Pulmonary artery endothelial cell (primary cell): Measurements from ENCODE around the gene CNNM3. TPM values are rescaled to one million over a fixed set of nuclear protein-coding genes. Genes with fewer than 3 reads are reported as not detected.

Experiments used
- DNase-seq: peaks from one replicate; pipeline ENCODE4 v3.0.0-alpha.2; 2011; ENCODE audit warnings: low read depth, low spot score
- total RNA-seq: library from RNA; depleted of rRNA; stranded (reverse); fragments of >200 nt; gene quantifications from 2 replicates; pipeline ENCODE4 v1.2.3, GENCODE V29; 2014

CNNM3 gene
- total RNA-seq, 1 donor from 2014 or later = 8.4 TPM

GRCh38 chr2:96816836-96817702, 1.0 kb downstream of the CNNM3 start:
- DNase-seq = no peak

- no peak for DNase-seq
Observed at GRCh38 chr2:96817882-96818281, 1.8 kb downstream of the CNNM3 start.

GRCh38 chr2:96819128-96819875, 3.2 kb downstream of the CNNM3 start:
- DNase-seq = no peak

GRCh38 chr2:96819876-96820511, 3.9 kb downstream of the CNNM3 start:
- no peak for DNase-seq

- no peak for DNase-seq
Observed at GRCh38 chr2:96821113-96821675, 5.1 kb downstream of the CNNM3 start.

- DNase-seq = no peak
Observed at GRCh38 chr2:96822786-96823185, 6.7 kb downstream of the CNNM3 start.

GRCh38 chr2:96823198-96823597, 7.1 kb downstream of the CNNM3 start:
- DNase-seq = no peak

GRCh38 chr2:96824079-96824870, 8.2 kb downstream of the CNNM3 start:
- DNase-seq = no peak

- no peak for DNase-seq
Observed at GRCh38 chr2:96825057-96825456, 9.0 kb downstream of the CNNM3 start.

- no peak for DNase-seq
Observed at GRCh38 chr2:96826546-96827278, 10.6 kb downstream of the CNNM3 start.

- no peak for DNase-seq
Observed at GRCh38 chr2:96828436-96828835, 12.4 kb downstream of the CNNM3 start.

- DNase-seq = no peak
Observed at GRCh38 chr2:96828874-96829273, 12.8 kb downstream of the CNNM3 start.

- no peak for DNase-seq
Observed at GRCh38 chr2:96830044-96830562, 14.0 kb downstream of the CNNM3 start.

- DNase-seq = no peak
Observed at GRCh38 chr2:96831679-96832078, 15.6 kb downstream of the CNNM3 start.

GRCh38 chr2:96832408-96832753, 16.3 kb downstream of the CNNM3 start:
- DNase-seq = no peak

GRCh38 chr2:96832754-96833507, 16.9 kb downstream of the CNNM3 start:
- no peak for DNase-seq

GRCh38 chr2:96835830-96836229, 19.8 kb downstream of the CNNM3 start:
- DNase-seq = no peak

GRCh38 chr2:96837575-96837974, 21.5 kb downstream of the CNNM3 start:
- no peak for DNase-seq
